Cardiac muscle cell (in vitro differentiated cells and primary cell): ENCODE results near the gene KCNG4. TPM values are rescaled to one million over a fixed set of nuclear protein-coding genes. Genes with fewer than 3 reads are reported as not detected.
A peak's percentile ranks its signal among the peaks of the same experiment; 100 is the strongest.
"Not testable (repeated sequence)": the region's sequence is repeated elsewhere in the genome, so short reads cannot be mapped to it uniquely, and the experiment has no call there.

Experiments used
- DNase-seq, 2 donors: peaks; one replicate each; pipeline versions ENCODE4 v3.0.0 to v3.0.0-alpha.2; 2010 to 2017; ENCODE audit warnings: low read depth in 1 of 2, low spot score in 1 of 2
- H3K27ac ChIP-seq: fragments of 200-600 bp; sonication (generic); 2 replicates; pipeline ENCODE4 v1.5.1; 2016
- H3K27me3 ChIP-seq: fragments of 200-600 bp; sonication (generic); 2 replicates; pipeline ENCODE4 v1.6.0; 2016; ENCODE audit warnings: control low read depth
- H3K36me3 ChIP-seq: fragments of 200-600 bp; sonication (generic); 2 replicates; pipeline ENCODE4 v1.5.1; 2016; ENCODE audit warnings: control low read depth
- H3K4me1 ChIP-seq: fragments of 200-600 bp; sonication (generic); 2 replicates; pipeline ENCODE4 v1.8.1; 2017; ENCODE audit warnings: low read depth, mild to moderate bottlenecking, mixed run types
- H3K4me3 ChIP-seq: fragments of 200-600 bp; sonication (generic); 2 replicates; pipeline ENCODE4 v1.5.1; 2016; ENCODE audit warnings: mild to moderate bottlenecking
- H3K9me3 ChIP-seq: fragments of 200-600 bp; sonication (generic); 2 replicates; pipeline ENCODE4 v1.5.1; 2017; ENCODE audit warnings: low read depth, mild to moderate bottlenecking, control low read depth
- polyA plus RNA-seq: library from polyadenylated mRNA; unstranded; fragments of >200 nt; fragmentation: Nextera tagmentation; extraction: Ambion mirVana; gene quantifications from 2 replicates; pipeline ENCODE4 v1.2.1, GENCODE V29; 2016
- total RNA-seq: library from RNA; depleted of rRNA; stranded (reverse); fragments of >200 nt; gene quantifications from 2 replicates; pipeline ENCODE4 v1.2.3, GENCODE V29; 2016
- TF ChIP-seq, protein P1 (sequence below): IDR thresholded peaks from 2 replicates; pipeline ENCODE4 v1.5.1; 2012; ENCODE audit warnings: low read depth, mild to moderate bottlenecking, low read length

KCNG4 gene
- total and polyA plus RNA-seq, 2 experiments from 2014 or later: not detected

DNA sequence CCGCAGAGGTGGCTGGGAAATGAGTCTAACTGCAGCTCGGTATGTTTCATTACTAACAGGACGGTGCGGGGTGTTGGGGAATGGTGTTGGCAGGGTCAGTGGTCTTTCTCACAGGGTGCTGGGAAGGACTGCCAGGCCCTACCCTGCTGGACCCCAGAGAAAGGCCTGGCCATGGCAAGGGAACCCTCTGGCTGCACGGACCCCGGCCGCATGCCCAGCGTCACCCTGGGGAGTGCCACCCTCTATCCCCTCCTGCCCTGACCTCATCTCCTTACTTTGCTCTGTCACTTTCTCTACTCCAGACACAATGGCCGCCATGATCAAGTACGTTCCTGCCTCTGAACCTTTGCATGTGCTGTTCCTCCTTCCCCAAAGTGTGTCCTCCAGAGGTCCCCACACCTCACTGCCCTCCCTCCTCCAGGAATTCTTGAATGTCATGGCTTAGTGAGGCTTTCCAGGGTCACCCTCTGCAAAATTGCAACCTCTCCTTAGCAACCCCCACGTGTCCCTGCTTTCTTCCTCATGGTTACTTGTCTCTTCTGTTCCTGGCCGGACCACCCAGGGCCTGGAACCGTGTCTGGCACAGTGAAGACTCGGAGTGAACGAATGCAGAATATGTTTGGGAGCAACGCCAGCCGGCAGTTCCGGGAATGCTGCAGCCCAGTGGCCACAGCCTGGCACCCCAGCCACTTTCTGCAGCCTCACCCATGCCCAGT is 33.7 kb downstream of the KCNG4 start:
- no peak for DNase-seq
- H3K27ac ChIP-seq: no peak overlapping the region
- TF ChIP-seq, protein P1, sequence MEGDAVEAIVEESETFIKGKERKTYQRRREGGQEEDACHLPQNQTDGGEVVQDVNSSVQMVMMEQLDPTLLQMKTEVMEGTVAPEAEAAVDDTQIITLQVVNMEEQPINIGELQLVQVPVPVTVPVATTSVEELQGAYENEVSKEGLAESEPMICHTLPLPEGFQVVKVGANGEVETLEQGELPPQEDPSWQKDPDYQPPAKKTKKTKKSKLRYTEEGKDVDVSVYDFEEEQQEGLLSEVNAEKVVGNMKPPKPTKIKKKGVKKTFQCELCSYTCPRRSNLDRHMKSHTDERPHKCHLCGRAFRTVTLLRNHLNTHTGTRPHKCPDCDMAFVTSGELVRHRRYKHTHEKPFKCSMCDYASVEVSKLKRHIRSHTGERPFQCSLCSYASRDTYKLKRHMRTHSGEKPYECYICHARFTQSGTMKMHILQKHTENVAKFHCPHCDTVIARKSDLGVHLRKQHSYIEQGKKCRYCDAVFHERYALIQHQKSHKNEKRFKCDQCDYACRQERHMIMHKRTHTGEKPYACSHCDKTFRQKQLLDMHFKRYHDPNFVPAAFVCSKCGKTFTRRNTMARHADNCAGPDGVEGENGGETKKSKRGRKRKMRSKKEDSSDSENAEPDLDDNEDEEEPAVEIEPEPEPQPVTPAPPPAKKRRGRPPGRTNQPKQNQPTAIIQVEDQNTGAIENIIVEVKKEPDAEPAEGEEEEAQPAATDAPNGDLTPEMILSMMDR: no peak
- no peaks in the 10 kb centered on the region for H3K9me3 ChIP-seq
- no peaks in the 10 kb centered on the region for H3K4me1 ChIP-seq
- no peak overlapping the region for H3K4me3 ChIP-seq
- no peaks in the 10 kb centered on the region for H3K27me3 ChIP-seq
- no peaks in the 10 kb centered on the region for H3K36me3 ChIP-seq

GRCh38 chr16:84205123-84205522 is 34.7 kb downstream of the KCNG4 start:
- H3K9me3 ChIP-seq, DNase-seq, H3K36me3 ChIP-seq, H3K4me3 ChIP-seq, H3K27me3 ChIP-seq, H3K4me1 ChIP-seq, H3K27ac ChIP-seq: not testable (repeated sequence)

DNA sequence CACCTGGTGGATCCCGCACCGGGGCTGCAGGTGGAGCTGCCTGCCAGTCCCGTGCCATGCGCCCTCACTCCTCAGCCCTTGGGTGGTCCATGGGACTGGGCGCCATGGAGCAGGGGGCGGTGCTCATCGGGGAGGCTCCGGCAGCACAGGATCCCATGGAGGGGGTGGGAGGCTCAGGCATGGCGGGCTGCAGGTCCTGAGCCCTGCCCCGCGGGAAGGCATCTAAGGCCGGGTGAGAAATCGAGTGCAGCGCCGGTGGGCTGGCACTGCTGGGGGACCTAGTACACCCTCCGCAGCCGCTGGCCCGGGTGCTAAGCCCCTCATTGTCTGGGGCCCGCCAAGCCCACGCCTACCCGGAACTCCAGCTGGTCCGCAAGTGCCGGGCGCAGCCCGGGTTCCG is 35.3 kb downstream of the KCNG4 start:
- DNase-seq, H3K4me3 ChIP-seq, H3K36me3 ChIP-seq, H3K9me3 ChIP-seq, H3K27me3 ChIP-seq, H3K4me1 ChIP-seq, H3K27ac ChIP-seq: not testable (repeated sequence)

- TF ChIP-seq, protein P1: no peak
- Histone ChIP-seq H3K27ac (no peak overlapping the region), H3K36me3 (no peaks in the 10 kb centered on the region), H3K9me3 (no peaks in the 10 kb centered on the region), H3K27me3 (no peaks in the 10 kb centered on the region), H3K4me3 (no peak overlapping the region), H3K4me1 (no peaks in the 10 kb centered on the region)
- peak in 1 of 2 donors; percentile 11 for DNase-seq
Observed at GRCh38 chr16:84199861-84200260, 40.0 kb downstream of the KCNG4 start.

GRCh38 chr16:84199097-84199496 is 40.7 kb downstream of the KCNG4 start:
- Histone ChIP-seq H3K27ac (no peak overlapping the region), H3K4me1 (no peaks in the 10 kb centered on the region), H3K9me3 (no peaks in the 10 kb centered on the region), H3K4me3 (no peak overlapping the region), H3K36me3 (no peaks in the 10 kb centered on the region), H3K27me3 (no peaks in the 10 kb centered on the region)
- no peak for DNase-seq
- TF ChIP-seq, protein P1: no peak

DNA sequence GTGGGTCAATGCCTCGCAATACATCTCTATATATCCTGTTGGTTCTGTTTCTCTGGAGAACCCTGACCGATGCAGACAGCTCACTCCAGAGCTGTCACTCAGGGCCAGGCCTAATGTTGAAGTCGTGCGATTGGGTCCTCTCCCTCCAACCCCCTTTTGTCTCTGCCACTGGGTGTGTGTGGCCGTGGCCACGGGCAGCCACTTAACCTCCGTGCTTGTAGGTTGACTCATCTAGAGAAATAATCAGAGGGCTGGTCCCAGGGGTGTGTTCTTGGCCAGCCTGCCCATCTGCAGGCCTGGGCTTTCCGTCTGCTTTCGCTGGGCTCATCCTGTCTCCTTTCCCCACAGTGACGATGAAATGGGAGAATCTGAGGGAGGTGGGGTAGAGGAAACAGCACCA is 41.4 kb downstream of the KCNG4 start:
- Histone ChIP-seq H3K27me3 (no peaks in the 10 kb centered on the region), H3K4me3 (no peak overlapping the region), H3K9me3 (no peaks in the 10 kb centered on the region), H3K27ac (no peak overlapping the region), H3K4me1 (no peaks in the 10 kb centered on the region), H3K36me3 (no peaks in the 10 kb centered on the region)
- TF ChIP-seq, protein P1: no peak
- peak in 1 of 2 donors; percentile 75 for DNase-seq
